Upper lobe of left lung (tissue), 6 donors: ENCODE measurements around the gene AKAP3. TPM values are rescaled to one million over a fixed set of nuclear protein-coding genes. Genes with fewer than 3 reads are reported as not detected.
A peak's percentile ranks its signal among the peaks of the same experiment; 100 is the strongest.

ENCODE experiments used
- ATAC-seq, 2 donors: fragments of 200-7000 bp; cut with Tn5 transposase; one replicate each; pipeline ENCODE4 v1.9.1; 2022; ENCODE audit warnings: mild to moderate bottlenecking in 2 of 2, moderate library complexity in 2 of 2; ENCODE audit not compliant: low FRiP score in 2 of 2
- DNase-seq, 2 donors: peaks; one replicate each; pipeline ENCODE4 v3.0.0-alpha.2; 2019 to 2020
- H3K27ac ChIP-seq, 4 donors: fragments of 200-600 bp; sonication (generic); one replicate each; pipeline ENCODE4 v1.5.1; 2016 to 2019
- H3K27me3 ChIP-seq, 4 donors: fragments of 200-600 bp; sonication (generic); one replicate each; pipeline ENCODE4 v1.5.1; 2017 to 2019
- H3K36me3 ChIP-seq, 4 donors: fragments of 200-600 bp; sonication (generic); one replicate each; pipeline ENCODE4 v1.5.1; 2016 to 2019
- H3K4me1 ChIP-seq, 4 donors: fragments of 200-600 bp; sonication (generic); one replicate each; pipeline ENCODE4 v1.5.1; 2018 to 2019
- H3K4me3 ChIP-seq, 4 donors: fragments of 200-600 bp; sonication (generic); one replicate each; pipeline ENCODE4 v1.5.1; 2017 to 2019; ENCODE audit warnings: mild to moderate bottlenecking in 2 of 4, moderate library complexity in 1 of 4
- H3K9me3 ChIP-seq, 4 donors: fragments of 200-600 bp; sonication (generic); one replicate each; pipeline ENCODE4 v1.5.1; 2018 to 2019
- CTCF ChIP-seq, 6 experiments: fragments of 450-650 bp in 4 of 6; fragments of 200-600 bp in 2 of 6; sonication (generic) in 2 of 6; IDR thresholded peaks; one replicate each; pipeline ENCODE4 v1.5.1; 2016 to 2019; ENCODE audit warnings: antibody characterized with exemption in 6 of 6
- EP300 ChIP-seq, 4 donors: sonication (generic); formaldehyde crosslinking; IDR thresholded peaks; one replicate each; pipeline ENCODE4 v1.5.1; 2017; ENCODE audit warnings: antibody characterized with exemption in 4 of 4, control low read depth in 2 of 4
- POLR2A ChIP-seq, 4 donors: fragments of 450-650 bp; IDR thresholded peaks; one replicate each; pipeline ENCODE4 v1.5.1; 2016 to 2017; ENCODE audit warnings: antibody characterized with exemption in 4 of 4, mild to moderate bottlenecking in 2 of 4
- POLR2AphosphoS5 ChIP-seq, 2 donors: sonication (generic); formaldehyde crosslinking; IDR thresholded peaks; one replicate each; pipeline ENCODE4 v1.5.1; 2017; ENCODE audit warnings: antibody characterized with exemption in 2 of 2
- WGBS, 2 donors: methylation state at CpG; one replicate each; pipeline ENCODE4 v1.1.5; 2017 to 2018; 5-methylcytosine and 5-hydroxymethylcytosine counted together
- total RNA-seq, 6 donors: library from RNA; depleted of rRNA in 4 of 6; stranded (reverse); fragments of >200 nt in 4 of 6; gene quantifications; one replicate each; pipeline versions ENCODE4 v1.1.0 to v1.2.1, GENCODE V29; 2016 to 2021
- donor health status: DM: no; HTN: no; CAD: no; lungs with moderate emphysema.
- donor health status: DM: no; HTN: yes; CAD: no; lungs with severe emphysema.

Gene AKAP3
- total RNA-seq, 6 donors from 2014 or later, result 0.57 to 5.2 (median 1.8) TPM; not detected in 1

- Histone ChIP-seq H3K4me1 (peaks cover 0 to 25% (median 12%) of the 10 kb centered on the region in 4 donors), H3K9me3 (no peaks in the 10 kb centered on the region), H3K4me3 (no peak overlapping the region), H3K36me3 (peaks cover 0 to 19% (median 17%) of the 10 kb centered on the region in 4 donors), H3K27me3 (no peaks in the 10 kb centered on the region), H3K27ac (no peak overlapping the region)
- WGBS, 2 donors, result 48 to 64% methylated on average over 2 to 3 of the region's 3 CpGs
- DNase-seq (no peak), ATAC-seq (no peak)
- TF ChIP-seq POLR2A (IDR thresholded peaks at IDR 0.05) (no peak), CTCF (IDR thresholded peaks at IDR 0.05) (no peak), POLR2AphosphoS5 (IDR thresholded peaks at IDR 0.05) (no peak), EP300 (IDR thresholded peaks at IDR 0.05) (no peak)
Observed at GRCh38 chr12:4607056-4607455, 41.8 kb downstream of the AKAP3 start.

GRCh38 chr12:4604684-4605193 lies 44.1 kb downstream of the AKAP3 start:
- Histone ChIP-seq H3K27ac (peak overlapping the region in 2 of 4 donors; percentile 73 to 76), H3K4me1 (peaks cover 0 to 25% (median 12%) of the 10 kb centered on the region in 4 donors), H3K27me3 (no peaks in the 10 kb centered on the region), H3K36me3 (no peaks in the 10 kb centered on the region), H3K4me3 (peak overlapping the region; percentile 57 to 89 (median 78)), H3K9me3 (no peaks in the 10 kb centered on the region)
- TF ChIP-seq EP300 (IDR thresholded peaks at IDR 0.05), result peak in 1 of 4 donors; percentile 1
- peak in 1 of 4 donors; percentile 44 for TF ChIP-seq POLR2A (IDR thresholded peaks at IDR 0.05)
- TF ChIP-seq POLR2AphosphoS5 (IDR thresholded peaks at IDR 0.05), result peak in 1 of 2 donors; percentile 61
- TF ChIP-seq CTCF (IDR thresholded peaks at IDR 0.05), result peak; percentile 90 to 99 (median 94)
- peak; percentile 85 for DNase-seq
- WGBS, 2 donors, result 0 to 6% methylated on average over 7 to 25 of the region's 25 CpGs
- peak; percentile 96 for ATAC-seq

GRCh38 chr12:4603946-4604345 lies 44.9 kb downstream of the AKAP3 start:
- Histone ChIP-seq H3K27ac (no peak overlapping the region), H3K4me1 (peaks cover 0 to 25% (median 12%) of the 10 kb centered on the region in 4 donors), H3K36me3 (no peaks in the 10 kb centered on the region), H3K4me3 (no peak overlapping the region), H3K9me3 (no peaks in the 10 kb centered on the region), H3K27me3 (no peaks in the 10 kb centered on the region)
- 27 to 33% methylated on average over 1 of the region's 1 CpG for WGBS, 2 donors
- DNase-seq (no peak), ATAC-seq (no peak)
- no peak for TF ChIP-seq POLR2AphosphoS5 (IDR thresholded peaks at IDR 0.05)
- no peak for TF ChIP-seq EP300 (IDR thresholded peaks at IDR 0.05)
- TF ChIP-seq CTCF (IDR thresholded peaks at IDR 0.05), result no peak
- TF ChIP-seq POLR2A (IDR thresholded peaks at IDR 0.05), result no peak

GRCh38 chr12:4603421-4603820 lies 45.4 kb downstream of the AKAP3 start:
- peaks cover 0 to 25% (median 12%) of the 10 kb centered on the region in 4 donors for H3K4me1 ChIP-seq
- H3K27me3 ChIP-seq, result no peaks in the 10 kb centered on the region
- DNase-seq (peak in 1 of 2 donors; percentile 12), ATAC-seq (no peak)
- no peaks in the 10 kb centered on the region for H3K9me3 ChIP-seq
- 75% methylated on average over 7 of the region's 7 CpGs for WGBS, 2 donors
- H3K27ac ChIP-seq, result no peak overlapping the region
- no peaks in the 10 kb centered on the region for H3K36me3 ChIP-seq
- TF ChIP-seq CTCF (IDR thresholded peaks at IDR 0.05) (no peak), EP300 (IDR thresholded peaks at IDR 0.05) (no peak), POLR2A (IDR thresholded peaks at IDR 0.05) (no peak), POLR2AphosphoS5 (IDR thresholded peaks at IDR 0.05) (no peak)
- no peak overlapping the region for H3K4me3 ChIP-seq

- H3K27ac ChIP-seq, result no peak overlapping the region
- no peaks in the 10 kb centered on the region for H3K27me3 ChIP-seq
- H3K36me3 ChIP-seq, result no peaks in the 10 kb centered on the region
- no peak for DNase-seq
- no peaks in the 10 kb centered on the region for H3K4me1 ChIP-seq
- no peak for ATAC-seq
- H3K4me3 ChIP-seq, result no peak overlapping the region
- TF ChIP-seq EP300 (IDR thresholded peaks at IDR 0.05) (no peak), POLR2AphosphoS5 (IDR thresholded peaks at IDR 0.05) (no peak), CTCF (IDR thresholded peaks at IDR 0.05) (no peak), POLR2A (IDR thresholded peaks at IDR 0.05) (no peak)
- WGBS, 2 donors, result 91 to 92% methylated on average over 3 to 6 of the region's 6 CpGs
- H3K9me3 ChIP-seq, result no peaks in the 10 kb centered on the region
Observed at GRCh38 chr12:4595881-4596280, 53.0 kb downstream of the AKAP3 start.
